Activated naive CD8-positive, alpha-beta T cell treated with anti-CD3 and anti-CD28 coated beads for 36 hours (primary cell): ENCODE results near the gene SGK2. TPM values are rescaled to one million over a fixed set of nuclear protein-coding genes. Genes with fewer than 3 reads are reported as not detected.

ENCODE experiments used
- DNase-seq: peaks from one replicate; pipeline ENCODE4 v3.0.0; 2021
- H3K27ac Mint-ChIP-seq: one replicate; pipeline ENCODE4 v1.8.0; 2022; ENCODE audit warnings: mild to moderate bottlenecking, moderate library complexity, mixed read lengths
- H3K27me3 Mint-ChIP-seq: one replicate; pipeline ENCODE4 v1.8.0; 2022; ENCODE audit warnings: mild to moderate bottlenecking, mixed read lengths
- H3K36me3 Mint-ChIP-seq: one replicate; pipeline ENCODE4 v1.8.0; 2021; ENCODE audit warnings: mild to moderate bottlenecking, mixed read lengths
- H3K4me1 Mint-ChIP-seq: one replicate; pipeline ENCODE4 v1.8.0; 2021; ENCODE audit warnings: mixed read lengths
- H3K4me3 Mint-ChIP-seq: one replicate; pipeline ENCODE4 v1.8.0; 2022; ENCODE audit warnings: mild to moderate bottlenecking, moderate library complexity, mixed read lengths
- H3K9me3 Mint-ChIP-seq: one replicate; pipeline ENCODE4 v1.8.0; 2022; ENCODE audit warnings: mixed read lengths
- total RNA-seq, 2 experiments: library from RNA; stranded (reverse); gene quantifications; one replicate each; pipeline ENCODE4 v1.2.3, GENCODE V29; 2021

SGK2 gene
- total RNA-seq, 2 experiments from 2014 or later, result 0.18 TPM; not detected in 1

DNA sequence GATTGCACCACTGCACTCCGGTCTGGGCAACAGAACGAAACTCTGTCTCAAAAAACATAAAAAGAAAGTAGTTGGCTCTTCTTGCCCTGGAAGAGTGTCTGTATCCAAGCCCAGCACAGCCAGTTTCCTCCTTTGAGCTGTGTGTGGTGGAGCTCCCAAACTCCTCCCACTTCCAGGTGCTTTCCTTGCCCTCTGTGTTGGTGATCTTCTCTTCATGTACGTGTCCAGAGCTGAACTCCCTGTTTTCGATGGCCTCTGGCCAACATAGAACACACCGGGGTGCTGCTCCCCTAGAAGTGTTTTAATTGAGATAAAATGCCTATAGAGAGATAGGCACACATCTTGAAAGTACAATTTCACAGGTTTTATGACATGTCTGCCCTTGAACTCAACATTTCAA lies 16.7 kb upstream of the SGK2 start:
- DNase-seq, result no peak
- no peak overlapping the region for H3K27ac Mint-ChIP-seq
- no peaks in the 10 kb centered on the region for H3K4me1 Mint-ChIP-seq
- H3K27me3 Mint-ChIP-seq, result no peaks in the 10 kb centered on the region
- no peak overlapping the region for H3K4me3 Mint-ChIP-seq
- H3K36me3 Mint-ChIP-seq, result no peaks in the 10 kb centered on the region
- no peaks in the 10 kb centered on the region for H3K9me3 Mint-ChIP-seq

DNA sequence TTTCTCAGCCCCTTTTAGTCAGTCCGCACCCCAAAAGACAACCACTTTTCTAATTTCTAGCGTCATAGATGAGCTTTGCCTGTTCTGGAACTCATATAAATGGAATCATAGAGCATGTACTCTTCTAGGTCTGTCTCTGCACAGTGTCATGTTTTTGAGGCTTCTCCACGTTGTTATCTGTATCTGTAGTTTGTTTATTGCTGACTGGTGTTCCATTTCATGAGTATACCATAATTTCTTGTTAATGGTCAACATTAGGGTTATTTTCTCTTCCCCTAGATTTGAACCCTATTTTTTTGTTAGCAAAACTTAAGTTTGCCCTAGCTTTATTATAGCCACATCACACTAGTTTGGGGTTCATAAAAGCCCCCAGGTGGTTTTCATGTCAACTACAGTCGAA lies 16.2 kb upstream of the SGK2 start:
- no peak overlapping the region for H3K27ac Mint-ChIP-seq
- H3K27me3 Mint-ChIP-seq, result no peaks in the 10 kb centered on the region
- no peak overlapping the region for H3K4me3 Mint-ChIP-seq
- peaks cover 1% of the 10 kb centered on the region for H3K9me3 Mint-ChIP-seq
- H3K36me3 Mint-ChIP-seq, result peaks cover 5% of the 10 kb centered on the region
- DNase-seq, result no peak
- no peaks in the 10 kb centered on the region for H3K4me1 Mint-ChIP-seq

GRCh38 chr20:43543138-43543537 lies 15.7 kb upstream of the SGK2 start:
- H3K27ac Mint-ChIP-seq, result no peak overlapping the region
- no peaks in the 10 kb centered on the region for H3K4me1 Mint-ChIP-seq
- H3K9me3 Mint-ChIP-seq, result peaks cover 1% of the 10 kb centered on the region
- no peak for DNase-seq
- peaks cover 8% of the 10 kb centered on the region for H3K36me3 Mint-ChIP-seq
- H3K4me3 Mint-ChIP-seq, result no peak overlapping the region
- no peaks in the 10 kb centered on the region for H3K27me3 Mint-ChIP-seq

DNA sequence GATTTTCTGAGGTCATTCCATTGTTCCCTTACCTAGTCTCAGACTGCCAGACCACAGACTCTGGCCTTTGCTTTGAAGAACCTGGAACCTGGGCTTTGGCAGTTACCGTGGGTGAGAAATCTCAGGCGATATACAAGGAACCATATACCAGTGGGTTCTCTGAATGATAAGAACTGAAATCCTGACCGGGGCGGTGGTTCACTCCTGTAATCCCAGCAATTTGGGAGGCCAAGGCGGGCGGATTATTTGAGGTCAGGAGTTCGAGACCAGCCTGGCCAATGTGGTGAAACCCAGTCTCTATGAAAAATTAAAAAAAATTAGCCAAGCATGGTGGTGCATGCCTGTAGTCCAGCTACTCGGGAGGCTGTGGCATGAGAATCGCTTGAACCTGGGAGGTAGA lies 14.3 kb upstream of the SGK2 start:
- H3K27ac Mint-ChIP-seq, result no peak overlapping the region
- peaks cover 1% of the 10 kb centered on the region for H3K9me3 Mint-ChIP-seq
- H3K36me3 Mint-ChIP-seq, result peaks cover 8% of the 10 kb centered on the region
- DNase-seq, result no peak
- H3K27me3 Mint-ChIP-seq, result no peaks in the 10 kb centered on the region
- no peaks in the 10 kb centered on the region for H3K4me1 Mint-ChIP-seq
- no peak overlapping the region for H3K4me3 Mint-ChIP-seq

GRCh38 chr20:43545837-43546578 lies 12.8 kb upstream of the SGK2 start:
- H3K27me3 Mint-ChIP-seq, result no peaks in the 10 kb centered on the region
- H3K4me3 Mint-ChIP-seq, result no peak overlapping the region
- peaks cover 1% of the 10 kb centered on the region for H3K9me3 Mint-ChIP-seq
- peaks cover 8% of the 10 kb centered on the region for H3K36me3 Mint-ChIP-seq
- H3K27ac Mint-ChIP-seq, result no peak overlapping the region
- DNase-seq, result no peak
- no peaks in the 10 kb centered on the region for H3K4me1 Mint-ChIP-seq

DNA sequence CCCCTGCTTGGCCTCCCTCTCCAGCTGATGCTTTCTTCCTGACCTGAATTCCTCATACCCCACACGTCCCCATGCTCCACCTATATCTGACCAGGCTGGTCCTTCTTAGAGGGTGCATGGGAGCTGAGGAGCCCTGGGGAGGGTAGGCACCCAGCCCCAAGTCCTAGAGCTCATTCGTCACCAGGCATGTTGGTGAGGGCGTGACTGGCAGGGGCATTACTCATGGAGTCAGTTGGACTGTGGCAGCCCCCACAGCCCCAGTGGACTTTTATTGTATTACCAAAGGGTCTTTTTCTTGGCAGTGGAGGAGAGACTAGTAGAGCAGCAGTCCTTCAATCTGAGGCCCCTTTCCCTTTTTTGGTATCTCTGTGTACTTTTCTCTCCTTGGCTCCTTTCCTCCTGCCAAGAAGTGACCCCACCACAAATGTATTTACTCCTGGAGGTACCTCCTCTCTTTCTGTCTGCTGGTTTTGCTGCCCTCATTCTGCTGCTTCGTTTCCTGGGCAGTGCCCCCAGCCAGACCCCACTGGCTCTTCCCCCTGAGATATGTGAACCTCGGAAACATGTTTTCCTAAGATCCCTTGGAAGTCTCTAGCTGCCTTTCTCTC lies 10.4 kb upstream of the SGK2 start:
- Mint-ChIP-seq H3K4me3 (no peak overlapping the region), H3K9me3 (peaks cover 1% of the 10 kb centered on the region), H3K4me1 (no peaks in the 10 kb centered on the region), H3K36me3 (peaks cover 8% of the 10 kb centered on the region), H3K27me3 (no peaks in the 10 kb centered on the region), H3K27ac (no peak overlapping the region)
- no peak for DNase-seq

DNA sequence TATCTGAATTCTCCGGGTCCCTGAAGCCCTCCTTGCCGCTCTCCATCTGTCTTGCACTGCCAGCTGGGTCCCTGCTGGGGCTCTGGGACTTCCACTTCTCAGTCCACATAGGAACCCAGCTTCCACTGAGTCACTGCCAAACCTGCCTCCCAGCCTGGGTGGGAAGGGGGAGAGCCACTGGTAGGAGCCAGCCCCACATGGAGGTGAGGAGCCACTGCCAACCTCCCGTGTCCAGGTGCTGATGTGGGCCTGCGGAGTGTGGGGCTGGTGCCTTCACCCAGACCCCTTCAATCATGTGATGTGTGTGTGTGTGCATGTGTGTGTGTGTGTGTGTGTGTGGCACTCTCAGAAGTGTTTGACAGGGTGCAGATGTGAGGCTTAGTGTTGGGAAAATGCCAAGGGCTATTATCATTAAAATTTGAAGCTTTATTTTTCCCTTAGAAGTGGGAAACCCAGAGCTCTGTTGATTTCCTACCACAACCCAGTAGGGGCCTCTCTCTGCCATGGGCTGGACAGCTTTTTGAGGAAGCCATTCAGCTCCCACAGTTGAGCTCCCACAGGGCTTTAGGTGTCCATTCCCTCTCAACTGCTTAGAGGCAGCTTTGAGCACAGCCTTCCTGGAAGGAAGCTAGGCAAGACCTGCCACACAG lies 9.3 kb upstream of the SGK2 start:
- no peak overlapping the region for H3K4me3 Mint-ChIP-seq
- peaks cover 8% of the 10 kb centered on the region for H3K36me3 Mint-ChIP-seq
- DNase-seq, result no peak
- no peak overlapping the region for H3K27ac Mint-ChIP-seq
- peaks cover 1% of the 10 kb centered on the region for H3K9me3 Mint-ChIP-seq
- H3K4me1 Mint-ChIP-seq, result no peaks in the 10 kb centered on the region
- no peaks in the 10 kb centered on the region for H3K27me3 Mint-ChIP-seq

DNA sequence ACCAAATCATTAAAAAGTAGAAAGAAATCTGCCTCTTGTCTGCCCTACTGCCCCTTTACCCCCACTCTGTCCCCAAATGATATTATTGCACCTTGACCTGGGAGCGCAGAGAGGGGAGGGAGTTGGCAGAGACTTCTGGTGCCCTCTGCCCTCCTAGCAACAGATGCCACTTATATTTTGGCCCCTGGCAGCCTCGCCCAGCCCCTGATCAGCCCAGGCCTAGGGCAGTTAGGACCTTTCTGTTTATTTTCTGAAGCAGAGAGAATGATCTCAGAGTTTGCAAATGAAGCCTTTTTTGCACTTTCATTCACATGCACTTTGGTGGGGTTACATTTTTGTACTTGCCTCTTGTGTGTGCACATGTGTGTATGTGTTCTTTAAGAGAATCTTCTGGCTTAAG lies 8.4 kb upstream of the SGK2 start:
- Mint-ChIP-seq H3K27ac (no peak overlapping the region), H3K9me3 (peaks cover 1% of the 10 kb centered on the region), H3K4me1 (no peaks in the 10 kb centered on the region), H3K27me3 (no peaks in the 10 kb centered on the region), H3K36me3 (peaks cover 8% of the 10 kb centered on the region), H3K4me3 (no peak overlapping the region)
- no peak for DNase-seq

GRCh38 chr20:43554369-43554768 lies 4.5 kb upstream of the SGK2 start:
- no peaks in the 10 kb centered on the region for H3K9me3 Mint-ChIP-seq
- H3K27ac Mint-ChIP-seq, result no peak overlapping the region
- no peak for DNase-seq
- no peaks in the 10 kb centered on the region for H3K36me3 Mint-ChIP-seq
- H3K4me1 Mint-ChIP-seq, result no peaks in the 10 kb centered on the region
- H3K27me3 Mint-ChIP-seq, result no peaks in the 10 kb centered on the region
- H3K4me3 Mint-ChIP-seq, result no peak overlapping the region

GRCh38 chr20:43559147-43559987 lies 540 bp downstream of the SGK2 start:
- Mint-ChIP-seq H3K4me3 (no peak overlapping the region), H3K4me1 (no peaks in the 10 kb centered on the region), H3K27me3 (no peaks in the 10 kb centered on the region), H3K36me3 (no peaks in the 10 kb centered on the region), H3K9me3 (no peaks in the 10 kb centered on the region), H3K27ac (no peak overlapping the region)
- no peak for DNase-seq

GRCh38 chr20:43560974-43561373 lies 2.1 kb downstream of the SGK2 start:
- no peak overlapping the region for H3K4me3 Mint-ChIP-seq
- DNase-seq, result no peak
- no peaks in the 10 kb centered on the region for H3K4me1 Mint-ChIP-seq
- no peak overlapping the region for H3K27ac Mint-ChIP-seq
- H3K9me3 Mint-ChIP-seq, result no peaks in the 10 kb centered on the region
- no peaks in the 10 kb centered on the region for H3K27me3 Mint-ChIP-seq
- H3K36me3 Mint-ChIP-seq, result no peaks in the 10 kb centered on the region

- no peak for DNase-seq
- H3K27me3 Mint-ChIP-seq, result no peaks in the 10 kb centered on the region
- H3K27ac Mint-ChIP-seq, result no peak overlapping the region
- no peaks in the 10 kb centered on the region for H3K9me3 Mint-ChIP-seq
- no peaks in the 10 kb centered on the region for H3K4me1 Mint-ChIP-seq
- no peaks in the 10 kb centered on the region for H3K36me3 Mint-ChIP-seq
- no peak overlapping the region for H3K4me3 Mint-ChIP-seq
Observed at GRCh38 chr20:43563429-43563828, 4.6 kb downstream of the SGK2 start.

- DNase-seq, result no peak
- no peaks in the 10 kb centered on the region for H3K9me3 Mint-ChIP-seq
- no peak overlapping the region for H3K27ac Mint-ChIP-seq
- H3K4me1 Mint-ChIP-seq, result no peaks in the 10 kb centered on the region
- no peaks in the 10 kb centered on the region for H3K36me3 Mint-ChIP-seq
- H3K27me3 Mint-ChIP-seq, result no peaks in the 10 kb centered on the region
- H3K4me3 Mint-ChIP-seq, result no peak overlapping the region
Observed at GRCh38 chr20:43563991-43564390, 5.2 kb downstream of the SGK2 start.

- no peaks in the 10 kb centered on the region for H3K27me3 Mint-ChIP-seq
- no peaks in the 10 kb centered on the region for H3K9me3 Mint-ChIP-seq
- no peak overlapping the region for H3K27ac Mint-ChIP-seq
- no peaks in the 10 kb centered on the region for H3K36me3 Mint-ChIP-seq
- H3K4me1 Mint-ChIP-seq, result no peaks in the 10 kb centered on the region
- no peak for DNase-seq
- no peak overlapping the region for H3K4me3 Mint-ChIP-seq
Observed at GRCh38 chr20:43564455-43564854, 5.6 kb downstream of the SGK2 start.
